Activated T-helper 1 cell treated with Interleukin-2 at 50 U/mL for 16 hours (primary cell): ENCODE measurements around the gene IL34.

Experiments used
- DNase-seq: peaks from one replicate; pipeline ENCODE4 v3.0.0-alpha.2; 2020; ENCODE audit warnings: low read depth

IL34 gene

DNA sequence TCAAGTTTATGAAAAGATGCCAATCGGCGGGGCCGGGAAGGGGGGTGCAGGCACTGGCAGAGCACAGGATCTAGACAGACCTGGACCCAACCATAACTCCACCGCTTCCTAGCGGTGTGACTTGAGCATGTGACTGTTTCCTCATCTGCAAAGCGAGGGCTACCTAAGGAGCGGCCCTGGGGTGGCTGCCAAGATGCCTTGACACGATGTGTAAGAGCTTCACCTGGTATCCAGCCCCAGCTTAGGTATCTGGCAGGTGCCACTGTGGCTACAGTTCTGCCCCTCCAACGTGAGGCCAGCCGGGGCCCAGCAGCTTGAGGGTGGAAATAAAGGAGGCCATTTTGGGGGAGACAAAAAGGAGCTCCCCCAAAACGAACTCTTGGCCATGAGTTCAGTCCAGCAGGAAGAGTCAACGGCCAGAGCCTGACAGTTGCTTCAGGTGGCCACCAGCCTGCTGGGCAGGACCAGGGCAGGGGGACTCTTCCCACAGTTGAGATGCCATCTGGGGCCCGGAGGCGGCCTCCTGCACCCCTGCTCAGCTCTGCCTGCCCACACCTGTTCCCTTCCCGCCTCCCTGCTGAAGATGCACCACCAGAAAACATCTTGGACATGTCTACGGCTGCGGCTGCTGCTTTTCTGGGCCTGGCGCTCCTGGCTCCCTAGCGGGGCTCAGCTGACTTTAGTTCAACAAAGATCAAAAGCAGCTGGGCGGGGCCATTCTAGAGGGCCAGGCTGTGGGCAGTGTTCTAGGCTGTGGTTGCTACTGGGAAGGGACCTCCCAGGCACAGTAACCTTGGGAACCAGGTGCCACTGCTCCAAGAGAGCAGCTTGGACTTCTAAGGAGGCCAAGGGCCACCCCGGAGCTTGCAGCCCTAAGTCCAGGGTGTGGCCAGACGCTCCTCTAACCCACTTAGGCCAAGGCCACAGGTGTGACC is 42.9 kb downstream of the IL34 start:
- DNase-seq = no peak

DNA sequence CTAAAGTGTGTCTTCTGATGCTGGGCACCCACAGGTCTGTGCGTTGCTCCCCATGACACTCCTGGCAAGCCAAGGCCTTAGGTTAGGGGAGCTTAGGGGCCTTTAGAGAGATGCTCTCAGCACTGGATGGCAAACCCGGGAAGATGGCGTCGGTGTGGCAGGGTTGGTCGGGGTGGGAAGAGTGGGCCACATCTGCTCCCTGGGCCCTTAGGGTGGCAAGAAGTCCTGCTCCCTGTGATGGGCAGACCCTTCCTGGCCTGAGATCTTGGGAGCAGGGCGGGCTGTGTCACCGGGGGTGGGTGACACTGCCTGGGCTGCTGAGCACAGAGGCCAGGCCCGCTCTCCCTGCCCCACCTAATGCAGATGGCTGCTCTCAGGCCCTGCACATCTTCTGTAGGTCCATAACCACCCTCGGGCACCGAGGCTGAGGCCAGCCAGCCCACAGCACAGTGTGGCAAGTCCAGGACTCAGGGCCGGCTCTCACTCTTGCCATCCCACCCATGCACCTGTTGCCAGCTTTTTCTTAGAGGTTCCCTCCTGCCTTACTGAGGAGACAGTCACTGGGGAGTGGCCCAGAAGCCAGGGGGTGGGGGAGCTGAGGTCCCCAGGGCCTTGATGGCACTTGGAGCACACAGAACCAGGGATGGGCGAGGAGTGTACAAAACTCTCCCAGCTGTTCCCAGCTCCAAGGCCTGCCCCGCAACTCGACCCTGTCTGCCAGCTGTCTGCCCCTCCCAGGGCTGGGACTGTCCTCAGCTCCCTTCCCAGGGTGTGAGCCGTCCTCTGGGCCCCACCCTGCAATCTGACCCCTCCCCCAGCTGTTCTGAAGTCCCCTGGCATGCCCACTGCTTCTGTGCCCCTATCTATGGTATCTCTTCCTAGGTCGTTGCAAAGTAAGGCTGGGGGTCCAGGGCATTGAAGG is 43.9 kb downstream of the IL34 start:
- no peak for DNase-seq

DNA sequence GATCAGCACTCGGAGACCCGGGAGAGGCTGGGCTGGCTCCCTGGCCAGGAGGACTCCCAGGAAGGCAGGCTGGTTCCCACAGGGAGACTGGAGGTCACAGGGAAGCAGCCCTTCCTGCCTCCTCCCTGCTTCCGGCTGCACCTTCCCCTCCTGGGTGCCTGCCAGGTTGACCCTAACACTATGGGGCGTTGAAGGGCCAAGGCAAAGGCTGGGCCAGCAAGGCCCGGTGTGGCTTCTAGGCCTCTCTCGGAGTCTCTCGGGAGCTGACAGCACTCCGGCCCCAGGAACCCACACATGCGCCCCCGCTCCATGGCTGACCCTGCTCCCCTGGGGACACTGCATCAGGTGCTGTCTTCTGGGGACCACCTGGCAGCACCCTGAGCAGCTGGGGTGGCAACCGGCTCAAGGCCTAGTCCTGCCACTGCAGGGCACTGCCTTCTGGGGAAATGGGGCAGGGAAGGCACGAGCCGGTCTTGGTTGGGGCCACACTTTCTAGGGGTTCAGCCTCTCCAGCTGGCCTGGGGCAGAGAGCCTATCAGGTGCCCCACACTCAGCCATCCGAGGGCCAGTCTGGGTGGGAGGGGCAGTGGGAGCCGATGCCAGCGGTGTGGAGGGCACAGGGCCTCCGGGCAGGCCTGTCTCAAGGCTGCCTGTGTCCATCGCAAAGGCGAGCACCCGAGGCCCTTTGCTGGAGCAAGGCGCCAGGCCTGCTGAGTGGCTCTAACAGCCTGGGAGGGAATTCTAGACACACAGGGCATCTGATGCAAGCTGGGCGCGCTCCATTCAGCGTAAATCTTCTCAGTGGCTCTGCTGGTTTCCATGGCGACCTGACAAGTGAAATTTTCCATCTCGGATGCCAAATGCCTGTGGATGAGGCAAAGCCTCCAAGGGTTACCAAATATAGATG is 45.1 kb downstream of the IL34 start:
- no peak for DNase-seq

DNA sequence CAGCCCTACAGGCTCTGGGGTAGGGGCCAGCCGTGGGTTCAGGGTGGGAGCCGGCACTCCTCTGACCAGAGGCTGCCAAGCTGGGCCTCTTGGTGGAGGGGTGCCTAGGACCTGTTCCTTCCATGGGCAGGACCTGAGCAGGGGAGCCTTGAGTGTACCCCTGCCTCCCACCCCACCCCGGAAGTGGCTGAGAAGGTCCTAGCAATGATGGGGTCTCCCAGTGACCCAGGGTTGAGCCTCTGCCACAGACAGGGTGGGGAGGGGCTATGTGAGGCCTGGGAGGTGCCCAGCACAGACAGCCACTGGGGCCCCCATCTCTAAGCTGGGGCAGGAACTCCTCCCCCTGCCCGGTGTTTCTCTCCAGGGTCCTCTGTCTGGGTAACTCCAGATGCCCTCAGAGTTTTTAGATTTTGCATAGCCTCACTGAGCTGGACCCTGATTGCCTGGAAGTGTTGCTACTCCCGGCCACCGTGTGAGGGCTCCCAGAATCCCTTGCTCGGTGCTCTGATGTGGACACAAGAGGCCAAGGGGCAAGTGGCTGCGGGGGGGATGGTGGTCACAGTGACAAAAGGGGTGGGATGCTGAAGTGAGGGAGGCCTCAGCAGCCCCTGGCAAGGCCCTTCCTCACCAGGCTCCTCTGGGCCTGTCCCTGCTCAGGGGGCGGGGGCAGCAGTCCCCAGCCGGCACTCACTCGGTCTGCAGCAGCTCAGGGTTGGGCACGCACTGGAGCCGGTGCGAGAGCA is 45.9 kb downstream of the IL34 start:
- no peak for DNase-seq

DNA sequence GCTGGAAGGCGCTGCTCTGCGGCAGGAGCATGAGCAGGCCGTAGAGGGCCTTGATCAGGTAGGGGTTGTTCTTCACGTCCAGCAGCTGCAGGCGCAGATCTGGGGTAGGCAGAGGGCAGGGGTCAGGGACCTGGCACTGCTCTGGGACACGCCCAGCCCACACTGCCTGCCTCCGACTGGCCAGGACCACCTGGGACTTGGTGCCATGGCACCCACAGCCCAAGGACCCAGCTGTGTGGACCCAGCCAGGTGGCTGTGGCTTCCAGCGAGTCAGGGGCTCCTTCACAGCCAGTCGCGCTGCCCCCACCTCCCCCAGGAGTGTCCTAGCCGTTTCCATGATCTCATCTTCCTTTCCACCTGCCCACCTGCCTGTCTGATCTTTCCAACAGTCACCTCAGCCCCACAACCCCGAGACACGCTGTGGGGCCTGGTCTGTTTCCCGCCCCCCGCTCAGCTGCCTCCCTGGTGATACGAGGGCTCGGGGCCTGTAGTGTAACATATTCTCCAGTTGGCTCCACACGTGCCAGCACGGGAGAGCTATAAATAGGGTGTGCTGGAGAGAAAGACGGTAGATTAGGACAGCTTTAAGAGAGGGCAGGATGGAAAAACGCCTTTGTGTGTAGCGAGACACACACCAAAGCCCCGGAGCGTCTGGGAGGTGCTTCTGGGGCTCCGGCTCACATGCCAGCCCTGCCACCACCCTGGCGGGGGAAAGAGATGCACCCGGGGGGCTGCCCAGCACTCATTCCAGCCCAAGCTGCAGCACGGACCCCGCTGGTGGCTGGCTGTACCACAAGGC is 46.7 kb downstream of the IL34 start:
- no peak for DNase-seq

DNA sequence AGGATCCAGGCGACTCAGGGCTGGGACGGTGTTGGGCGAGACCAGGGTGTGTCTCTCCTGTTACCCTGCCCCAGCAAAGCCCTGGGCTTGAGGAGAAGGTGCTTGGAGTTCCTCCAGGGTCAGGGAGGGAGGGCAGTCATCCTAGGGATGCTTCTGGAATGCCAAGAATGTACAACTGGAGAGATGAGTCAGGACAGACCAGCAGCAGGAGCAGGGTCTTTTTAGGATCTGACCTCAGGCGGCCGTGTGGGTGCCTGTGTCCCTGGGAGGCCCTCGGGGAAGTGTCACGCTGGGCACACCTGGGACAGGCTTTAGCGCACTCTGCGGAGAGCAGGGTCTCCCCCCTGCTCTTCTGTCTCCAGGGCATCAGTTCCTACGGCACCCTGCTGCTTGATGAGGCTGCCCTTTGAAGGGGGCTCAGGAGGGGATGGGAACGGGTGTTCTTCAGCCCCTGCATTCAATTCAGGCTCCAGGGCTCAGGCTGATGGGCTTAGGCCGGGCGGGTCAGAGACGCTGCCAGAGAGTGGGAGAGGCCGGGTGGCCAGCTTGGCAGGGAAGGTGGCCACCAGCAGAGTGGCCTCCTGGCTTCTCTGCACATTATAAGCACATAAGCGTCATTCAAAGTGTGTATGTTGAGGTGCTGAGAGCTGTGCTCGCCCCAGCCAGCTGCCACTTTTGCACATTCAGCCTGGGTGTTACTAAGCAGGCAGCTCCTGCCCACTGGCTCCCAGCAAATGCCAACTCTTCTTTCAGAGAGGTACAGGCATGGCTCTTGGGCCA is 47.9 kb downstream of the IL34 start:
- DNase-seq = no peak

DNA sequence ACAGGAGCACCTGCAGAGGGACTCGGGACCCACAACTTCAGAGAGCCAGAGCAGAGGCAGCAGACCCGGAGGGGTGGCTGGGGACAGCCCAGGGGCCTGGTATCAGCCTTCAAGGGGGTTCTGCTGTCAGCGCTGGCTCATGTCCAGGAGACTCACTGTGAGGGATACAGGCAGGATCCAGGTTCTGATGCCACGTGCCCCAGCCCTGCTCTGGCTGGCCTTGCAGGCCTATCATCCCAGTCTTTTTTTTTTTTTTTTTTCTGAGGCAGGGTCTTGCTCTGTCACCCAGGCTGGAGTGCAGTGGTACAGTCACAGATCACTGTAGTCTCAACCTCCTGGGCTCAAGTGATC is 48.5 kb downstream of the IL34 start:
- DNase-seq = no peak

DNA sequence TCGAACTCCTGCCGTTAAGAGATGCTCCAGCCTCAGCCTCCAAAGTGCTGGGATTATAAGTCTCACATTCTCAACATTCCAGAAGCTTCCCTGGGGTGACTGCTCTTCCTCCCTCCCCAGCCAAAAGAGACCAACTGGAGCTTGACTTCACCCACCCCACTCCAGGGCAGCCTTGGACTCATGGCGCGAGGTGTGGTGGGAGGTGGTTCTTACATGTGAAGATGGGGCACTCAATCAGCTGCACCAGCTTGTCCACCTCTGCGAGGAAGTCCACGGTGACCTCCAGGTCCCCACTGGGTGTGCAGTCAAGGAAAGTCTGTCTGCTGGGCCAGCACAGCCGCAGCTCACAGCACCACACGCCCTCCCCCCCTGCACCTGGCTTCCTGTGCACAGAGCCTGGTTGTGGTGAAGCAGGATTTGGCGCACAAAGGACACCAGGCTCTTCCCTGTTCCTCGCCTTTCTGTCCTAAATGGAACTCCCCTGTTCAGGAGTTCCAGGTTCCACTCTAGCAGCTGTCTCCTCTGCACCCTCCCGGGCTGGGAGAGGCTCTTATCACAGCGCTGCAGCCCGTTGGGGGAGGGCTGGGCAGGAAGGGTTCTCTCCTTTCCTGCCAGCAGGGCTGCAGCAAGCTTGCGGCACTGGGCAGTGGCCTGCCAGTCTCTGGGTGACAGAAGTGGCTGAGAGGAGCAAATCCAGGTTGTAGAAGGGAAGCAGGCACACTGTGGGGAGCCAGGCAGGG is 49.1 kb downstream of the IL34 start:
- no peak for DNase-seq

DNA sequence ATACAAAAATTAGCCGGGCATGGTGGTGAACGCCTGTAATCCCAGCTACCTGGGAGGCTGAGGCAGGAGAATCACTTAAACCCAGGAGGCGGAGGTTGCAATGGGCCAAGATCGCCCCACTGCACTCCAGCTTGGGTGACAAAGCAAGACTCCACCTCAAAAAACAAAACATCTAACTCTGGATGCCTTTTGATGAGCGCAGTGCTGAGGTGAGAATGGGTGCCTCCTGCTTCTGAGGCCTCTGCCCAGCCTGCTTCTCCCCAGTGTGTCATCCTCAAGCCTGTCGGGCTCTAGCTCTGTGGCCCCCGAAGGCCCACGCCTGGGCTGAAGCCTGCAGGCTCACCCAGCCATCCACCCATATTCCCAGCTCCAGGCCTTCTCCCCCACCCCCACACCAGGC is 50.0 kb downstream of the IL34 start:
- DNase-seq = no peak

DNA sequence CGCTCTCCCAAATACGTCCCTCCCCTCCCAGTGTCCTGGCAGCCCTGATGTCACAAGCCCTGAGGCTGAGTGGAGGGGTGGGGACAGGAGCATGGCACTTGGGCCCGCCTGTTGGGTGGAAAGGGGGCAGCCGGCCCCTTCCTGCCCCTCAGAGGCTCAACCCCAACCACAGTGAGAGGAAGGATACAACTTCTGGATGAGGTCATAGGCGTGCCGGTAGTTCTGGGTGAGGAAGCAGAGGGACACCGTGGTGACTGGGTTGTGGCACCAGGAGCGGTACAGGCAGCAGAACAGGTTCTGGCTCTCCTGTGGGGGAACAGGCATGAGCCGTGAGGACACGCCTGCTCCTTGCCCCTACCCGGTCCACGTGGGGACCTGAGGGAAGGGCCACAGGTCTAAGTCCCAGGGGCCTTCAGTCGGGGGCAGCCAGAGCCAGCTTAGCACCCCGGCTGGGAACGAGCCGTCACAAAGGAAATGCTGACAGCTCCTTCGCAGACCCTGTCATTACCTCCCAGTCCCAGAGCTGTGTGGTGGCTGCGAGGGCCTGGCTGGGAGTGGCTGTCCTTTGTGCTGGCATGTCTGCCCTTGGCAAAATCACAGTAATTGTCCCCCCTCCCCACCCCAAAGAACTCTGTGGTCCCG is 50.7 kb downstream of the IL34 start:
- no peak for DNase-seq

DNA sequence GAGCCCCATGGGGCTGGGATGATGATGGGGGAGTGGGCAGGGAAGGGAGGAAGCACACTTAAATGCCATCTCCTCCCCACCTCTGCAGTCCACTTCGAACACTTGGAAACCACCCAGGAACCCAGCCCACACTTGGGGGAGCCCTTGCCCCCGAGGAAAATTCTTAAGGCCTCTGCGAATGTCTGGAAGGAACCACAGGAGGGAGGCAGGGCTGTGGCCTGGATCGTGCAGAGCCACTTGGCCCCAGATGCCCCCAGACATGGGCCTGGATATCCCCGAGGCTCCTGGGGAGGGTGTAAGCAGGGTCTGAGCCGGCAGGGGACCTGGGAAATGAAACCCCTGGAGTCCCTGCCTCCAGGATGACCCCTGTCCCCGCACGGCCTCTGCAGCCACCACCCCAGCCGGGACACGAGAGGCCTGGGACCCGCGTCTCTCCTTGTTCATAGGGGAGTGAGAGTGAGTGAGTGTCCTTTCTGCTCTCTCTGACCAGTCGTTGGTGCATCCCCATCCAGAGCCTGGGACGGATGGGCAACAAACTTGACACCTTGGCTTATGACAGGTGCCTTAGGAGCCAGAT is 51.3 kb downstream of the IL34 start:
- DNase-seq = no peak

DNA sequence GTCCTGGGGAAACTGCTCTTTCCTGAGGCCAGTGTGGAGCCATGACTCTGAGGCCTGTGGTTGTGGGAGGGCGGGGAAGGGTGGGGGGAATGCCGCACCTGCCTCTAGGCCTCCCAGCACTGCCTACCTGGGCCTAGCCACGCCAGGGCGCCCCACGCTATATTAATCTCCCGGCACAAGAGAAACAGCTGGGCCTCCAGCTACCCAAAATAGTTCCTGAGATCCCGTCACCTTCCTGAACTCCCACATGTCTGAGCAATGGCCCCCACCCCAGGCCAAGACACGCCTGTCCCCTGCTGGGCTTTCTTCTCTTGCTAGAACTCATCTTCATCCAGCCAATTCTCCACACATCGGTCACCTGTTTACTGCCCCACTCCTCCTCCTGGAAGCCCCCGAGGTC is 52.5 kb downstream of the IL34 start:
- DNase-seq = no peak

DNA sequence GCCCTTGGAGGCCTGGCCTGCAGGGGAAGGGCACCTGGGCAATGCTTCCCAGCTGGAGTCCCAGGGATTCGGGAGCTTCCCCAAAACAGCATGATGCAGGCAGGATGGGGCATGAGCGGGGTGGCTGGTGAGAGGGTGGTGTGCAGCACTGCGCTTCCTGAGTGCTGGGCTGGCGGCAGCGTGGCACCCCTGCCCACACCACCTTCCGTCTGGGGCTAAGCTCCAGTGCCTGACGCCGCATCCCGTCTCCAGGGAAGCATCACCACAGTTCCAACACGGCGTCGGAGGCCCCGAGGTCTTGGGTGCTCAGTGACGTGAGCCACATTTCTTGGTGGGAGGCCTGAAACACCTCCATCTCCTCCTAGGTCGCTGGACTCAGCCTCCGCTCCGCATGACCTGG is 53.3 kb downstream of the IL34 start:
- no peak for DNase-seq

DNA sequence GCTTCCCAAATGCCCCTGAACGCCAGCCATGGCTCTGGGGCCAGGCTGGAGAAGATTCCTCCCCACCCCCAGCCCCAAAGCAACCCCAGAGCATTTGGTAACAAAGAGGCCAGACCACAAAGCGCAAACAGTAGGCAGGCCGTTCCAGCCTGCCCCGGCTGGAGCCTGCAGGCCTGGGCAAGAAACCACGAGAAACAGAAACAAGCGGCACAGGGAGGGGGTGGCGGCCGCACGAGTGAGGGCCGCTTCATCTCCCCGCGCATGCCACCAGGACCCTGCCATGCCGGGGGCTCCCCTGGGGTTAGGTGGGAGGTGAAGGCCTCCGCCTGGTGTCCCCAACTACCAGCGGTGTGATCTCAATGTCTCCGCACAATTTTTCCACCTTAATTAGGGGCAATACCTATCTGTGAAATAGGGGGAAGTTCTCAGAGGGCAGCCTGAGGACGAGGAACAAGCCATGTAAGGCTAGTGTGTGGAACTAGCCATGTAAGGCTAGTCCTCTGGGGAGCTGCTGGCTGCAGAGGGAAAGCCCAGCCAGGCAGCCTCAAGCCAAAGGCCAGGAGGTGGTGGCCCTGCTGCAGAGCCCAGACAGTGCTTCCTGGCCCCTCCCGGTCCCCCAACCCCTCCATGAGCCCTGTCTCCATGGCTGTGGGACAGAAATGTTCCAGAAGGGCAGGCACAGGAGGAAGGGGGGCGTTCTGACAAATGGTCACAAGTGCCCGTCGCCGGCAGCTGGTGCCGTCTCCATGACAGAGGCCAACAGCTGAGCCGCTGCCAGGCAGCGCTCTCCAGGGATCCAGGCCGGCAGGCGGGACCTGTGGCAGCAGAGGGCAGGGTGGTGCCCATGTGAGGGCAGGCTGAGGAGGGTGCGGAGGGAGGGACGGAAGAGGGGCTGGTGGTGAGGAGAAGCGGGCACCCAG is 54.0 kb downstream of the IL34 start:
- no peak for DNase-seq

DNA sequence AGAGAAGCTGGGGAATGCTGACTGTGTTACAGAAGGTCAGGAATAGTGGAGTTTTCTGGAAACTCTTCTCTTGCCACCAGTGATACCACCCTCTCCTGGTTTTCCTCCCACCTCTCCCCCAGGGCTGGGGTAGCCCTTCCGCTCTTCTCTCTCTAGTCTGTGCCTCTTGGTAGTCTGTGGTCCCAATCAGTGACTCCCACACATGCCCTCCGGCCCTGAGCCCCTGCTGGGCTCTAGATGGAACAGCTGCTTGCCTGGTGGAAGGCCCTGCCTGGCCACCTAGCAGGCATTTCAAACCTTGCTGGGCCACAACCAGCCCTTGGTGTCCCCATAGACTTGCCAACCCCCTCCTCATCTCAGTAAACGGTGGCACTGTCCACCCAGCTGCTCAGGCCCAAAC is 54.7 kb downstream of the IL34 start:
- no peak for DNase-seq

DNA sequence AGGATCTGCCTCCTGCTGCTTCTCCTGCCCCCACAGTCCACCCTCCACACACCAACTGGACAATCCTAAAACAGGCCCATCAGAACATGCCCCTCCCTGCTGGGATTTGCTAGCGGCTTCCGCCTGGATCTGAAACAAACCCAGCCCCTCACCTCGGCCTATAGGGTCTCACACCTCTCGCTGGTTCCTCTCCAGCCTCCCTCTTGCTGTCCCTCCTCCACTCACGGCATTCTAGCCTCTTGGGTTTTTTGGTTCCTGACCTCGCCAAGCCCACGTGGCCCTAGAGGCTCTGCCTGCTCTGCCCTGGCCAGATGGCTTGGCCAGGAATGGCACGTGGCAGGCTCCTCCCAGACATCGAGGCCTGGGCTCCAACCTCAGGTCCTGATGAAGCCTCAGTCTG is 55.2 kb downstream of the IL34 start:
- DNase-seq = no peak

DNA sequence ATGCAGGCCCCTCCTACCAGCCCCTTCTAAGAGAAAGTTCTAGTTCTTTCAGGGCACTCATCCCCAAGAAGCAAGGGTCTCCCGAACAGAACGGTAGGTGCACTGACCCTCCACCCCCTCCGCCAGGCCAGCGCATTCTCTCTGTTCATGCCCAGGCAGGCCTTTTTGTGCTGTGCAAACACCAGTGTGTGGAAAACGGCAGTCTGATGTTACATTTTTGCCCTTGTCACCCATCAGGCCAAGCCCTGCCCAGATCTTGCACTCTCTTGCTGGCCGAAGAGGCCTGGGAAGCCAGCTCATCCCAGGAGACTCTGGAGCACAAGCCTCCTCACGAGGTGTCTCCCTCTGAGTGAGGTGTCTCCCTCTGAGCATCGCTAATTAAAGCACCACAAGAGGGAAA is 55.6 kb downstream of the IL34 start:
- no peak for DNase-seq
